Stimulated activated CD8-positive, alpha-beta memory T cell treated with anti-CD3 and anti-CD28 coated beads, Interleukin-15, amount 100 ng/mL, for 1 hour (primary cell): ENCODE results near the gene NOP10.
A peak's percentile ranks its signal among the peaks of the same experiment; 100 is the strongest.
"Not testable (repeated sequence)": the region's sequence is repeated elsewhere in the genome, so short reads cannot be mapped to it uniquely, and the experiment has no call there.

ENCODE experiments used
- DNase-seq: peaks from one replicate; pipeline ENCODE4 v3.0.0-alpha.2; 2020; ENCODE audit warnings: low read depth

The NOP10 gene

DNA sequence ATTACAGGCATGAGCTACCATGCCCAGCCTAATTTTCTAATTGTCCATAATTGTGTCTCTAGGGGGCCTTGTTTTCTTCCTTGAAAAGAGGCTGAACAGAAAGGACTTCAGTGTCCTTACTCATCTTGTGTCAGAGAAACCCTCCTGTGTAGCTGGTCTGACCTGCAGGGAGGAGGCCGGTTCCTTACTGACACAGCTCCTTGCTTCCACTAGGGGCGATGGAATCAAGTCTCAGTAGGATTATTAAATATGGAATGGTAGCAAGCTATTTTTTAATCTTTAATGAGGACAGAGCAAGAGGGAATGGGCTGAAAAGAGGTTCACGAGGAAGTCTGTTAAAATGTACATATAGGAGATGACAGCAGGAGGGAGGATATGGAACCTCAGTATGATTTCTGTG is 15.4 kb upstream of the NOP10 start:
- DNase-seq: no peak

DNA sequence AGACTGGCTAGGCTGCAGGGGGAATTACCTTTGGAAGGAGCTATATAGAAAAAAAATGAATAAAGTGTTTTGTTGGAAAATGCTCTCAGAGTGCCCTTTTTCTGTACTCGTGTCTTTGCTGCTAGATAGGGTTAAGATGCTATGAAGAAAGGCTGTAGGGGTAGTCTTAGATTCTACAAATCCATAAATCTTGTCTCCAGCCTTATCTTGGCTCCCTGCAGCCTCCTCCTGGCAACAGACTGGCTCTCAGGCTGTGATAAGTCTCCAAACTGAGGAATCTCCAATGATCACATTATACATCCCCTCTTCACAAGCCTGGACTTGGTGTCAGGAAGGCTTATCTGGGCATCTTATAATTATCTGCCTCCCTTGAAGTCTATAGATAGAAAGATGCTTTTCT is 14.7 kb upstream of the NOP10 start:
- no peak for DNase-seq

DNA sequence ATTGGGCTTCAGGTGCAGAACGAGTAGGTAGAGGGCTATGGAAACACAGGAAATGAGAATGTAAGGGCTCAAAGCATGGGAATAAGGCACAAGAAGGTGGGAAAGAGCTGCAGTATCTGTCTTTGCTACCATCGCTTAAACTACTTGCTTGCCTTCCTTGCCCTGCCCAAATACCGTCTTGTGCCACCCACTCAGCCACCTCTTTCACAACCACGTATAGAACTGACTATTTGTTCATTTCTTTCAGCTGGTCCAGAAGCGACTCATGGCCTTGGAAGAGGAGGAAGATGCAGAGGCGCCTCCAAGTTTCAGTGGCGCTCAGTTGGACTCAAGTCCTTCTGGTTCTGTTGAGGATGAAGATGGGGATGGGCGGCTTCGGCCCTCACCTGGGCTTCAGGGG is 12.3 kb upstream of the NOP10 start:
- no peak for DNase-seq

DNA sequence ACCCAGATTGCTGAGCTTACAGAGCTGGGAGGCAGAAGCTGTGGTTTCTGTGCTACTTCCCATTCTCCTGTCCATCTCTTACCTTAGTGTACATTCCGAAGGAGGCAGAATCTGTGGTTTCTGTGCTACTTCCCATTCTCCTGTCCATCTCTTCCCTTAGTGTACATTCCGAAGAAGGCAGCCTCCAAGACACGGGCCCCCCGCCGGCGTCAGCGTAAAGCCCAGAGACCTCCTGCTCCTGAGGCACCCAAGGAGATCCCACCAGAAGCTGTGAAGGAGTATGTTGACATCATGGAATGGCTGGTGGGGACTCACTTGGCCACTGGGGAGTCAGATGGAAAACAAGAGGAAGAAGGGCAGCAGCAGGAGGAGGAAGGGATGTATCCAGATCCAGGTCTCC is 11.3 kb upstream of the NOP10 start:
- no peak for DNase-seq

DNA sequence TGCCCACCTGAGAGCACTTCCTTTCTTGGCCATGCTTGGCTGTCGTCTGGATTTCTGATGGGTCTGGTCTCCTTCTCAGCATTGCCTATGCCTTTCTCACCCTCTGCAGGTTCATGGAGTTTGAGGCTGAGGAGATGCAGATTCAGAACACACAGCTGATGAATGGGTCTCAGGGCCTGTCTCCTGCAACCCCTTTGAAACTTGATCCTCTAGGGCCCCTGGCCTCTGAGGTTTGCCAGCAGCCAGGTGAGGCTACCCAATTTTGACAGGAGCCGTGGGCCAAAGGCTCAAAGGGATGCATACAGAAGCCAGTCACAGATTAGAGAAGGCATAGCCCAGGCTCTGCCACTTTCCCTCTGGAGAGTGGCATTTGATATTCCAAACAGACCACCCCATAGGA is 10.7 kb upstream of the NOP10 start:
- no peak for DNase-seq

DNA sequence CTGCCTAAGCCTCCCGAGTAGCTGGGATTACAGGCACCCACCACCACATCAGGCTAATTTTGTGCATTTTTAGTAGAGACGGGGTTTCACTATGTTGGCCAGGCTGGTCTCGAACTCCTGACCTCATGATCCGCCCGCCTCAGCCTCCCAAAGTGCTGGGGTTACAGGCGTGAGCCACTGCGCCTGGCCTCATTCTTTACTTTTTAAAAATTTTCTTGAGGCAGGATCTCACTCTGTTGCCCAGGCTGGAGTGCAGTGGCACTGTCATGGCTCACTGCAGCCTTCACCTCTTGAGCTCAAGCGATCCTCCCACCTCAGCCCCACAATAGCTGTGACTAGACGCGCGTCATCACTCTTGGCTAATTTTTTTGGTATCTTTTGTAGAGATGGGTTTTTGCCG is 10.1 kb upstream of the NOP10 start:
- not testable (repeated sequence) for DNase-seq

DNA sequence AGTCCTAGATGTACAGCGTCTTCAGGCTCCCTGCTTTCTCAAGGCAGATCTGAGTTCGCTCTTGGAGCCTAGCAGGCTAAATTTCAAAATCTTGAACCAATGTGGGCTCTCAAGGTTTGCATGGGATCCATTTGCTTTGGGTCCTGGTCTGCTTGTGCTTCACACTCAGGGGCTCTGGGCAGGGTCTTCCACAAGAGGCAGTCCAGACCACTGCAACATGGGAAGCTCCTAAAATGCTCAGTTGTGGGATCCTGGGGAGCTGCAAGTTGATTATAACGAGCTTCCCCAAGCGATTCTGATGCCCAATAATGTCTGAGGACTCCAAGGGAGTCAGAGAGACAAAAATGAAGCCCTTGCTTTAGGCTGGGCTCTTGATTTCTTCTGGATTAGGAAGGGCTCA is 6.8 kb upstream of the NOP10 start:
- no peak for DNase-seq

DNA sequence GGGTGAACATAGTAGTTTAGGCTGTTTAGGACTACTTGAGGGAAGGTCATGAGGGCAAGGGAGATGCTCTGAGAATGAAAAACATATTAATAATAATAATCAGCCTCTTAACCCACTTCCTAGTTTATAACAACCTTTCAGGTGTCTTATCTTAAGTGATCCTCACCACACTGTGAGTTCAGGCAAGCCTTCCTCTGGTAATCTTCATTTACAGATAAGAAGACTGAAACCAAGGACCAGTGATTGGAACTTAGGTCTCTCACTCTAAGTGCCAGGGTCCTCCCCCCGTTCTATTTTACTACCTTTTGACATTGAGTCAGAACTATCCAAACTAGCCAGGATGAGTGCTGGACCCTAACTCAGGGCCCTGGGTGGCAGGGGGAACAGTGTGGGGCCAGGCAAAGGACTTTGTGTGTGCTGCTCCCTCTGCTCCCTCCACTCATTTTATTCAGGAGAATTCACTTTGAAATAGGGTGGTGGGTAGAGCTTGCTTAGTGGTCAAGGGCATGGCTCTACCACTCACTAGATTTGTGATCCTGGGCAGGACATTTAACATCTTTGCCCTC is 5.9 kb upstream of the NOP10 start:
- DNase-seq: no peak

DNA sequence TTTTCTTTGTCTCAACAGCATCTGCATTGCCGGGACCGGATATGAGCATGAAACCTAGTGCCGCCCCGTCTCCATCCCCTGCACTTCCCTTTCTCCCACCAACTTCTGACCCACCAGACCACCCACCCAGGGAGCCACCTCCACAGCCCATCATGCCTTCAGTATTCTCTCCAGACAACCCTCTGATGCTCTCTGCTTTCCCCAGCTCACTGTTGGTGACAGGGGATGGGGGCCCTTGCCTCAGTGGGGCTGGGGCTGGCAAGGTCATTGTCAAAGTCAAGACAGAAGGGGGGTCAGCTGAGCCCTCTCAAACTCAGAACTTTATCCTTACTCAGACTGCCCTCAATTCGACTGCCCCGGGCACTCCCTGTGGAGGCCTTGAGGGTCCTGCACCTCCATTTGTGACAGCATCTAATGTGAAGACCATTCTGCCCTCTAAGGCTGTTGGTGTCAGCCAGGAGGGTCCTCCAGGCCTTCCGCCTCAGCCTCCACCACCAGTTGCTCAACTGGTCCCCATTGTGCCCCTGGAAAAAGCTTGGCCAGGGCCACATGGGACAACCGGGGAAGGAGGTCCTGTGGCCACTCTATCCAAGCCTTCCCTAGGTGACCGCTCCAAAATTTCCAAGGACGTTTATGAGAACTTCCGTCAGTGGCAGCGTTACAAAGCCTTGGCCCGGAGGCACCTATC is 5.2 kb upstream of the NOP10 start:
- DNase-seq: no peak

DNA sequence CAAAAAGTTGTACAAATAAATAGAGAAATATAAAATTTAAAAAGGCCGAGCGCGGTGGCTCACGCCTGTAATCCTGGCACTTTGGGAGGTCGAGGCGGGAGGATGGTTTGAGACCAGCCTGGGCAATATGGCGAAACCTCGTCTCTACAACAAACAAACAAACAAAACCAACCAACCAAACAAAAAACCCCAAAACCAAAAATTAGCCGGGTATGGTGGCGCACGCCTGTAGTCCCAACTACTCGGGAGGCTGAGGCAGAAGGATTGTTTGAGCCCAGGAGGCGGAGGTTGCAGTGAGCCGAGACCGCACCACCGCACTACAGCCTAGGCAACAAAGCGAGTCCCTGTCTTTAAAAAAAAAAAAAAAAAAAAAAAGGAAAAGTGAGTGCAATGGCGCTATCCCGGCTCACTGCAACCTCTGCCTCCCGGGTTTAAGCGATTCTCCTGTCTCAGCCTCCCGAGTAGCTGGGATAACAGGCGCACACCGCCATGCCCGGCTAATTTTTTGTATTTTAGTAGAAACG is 661 bp downstream of the NOP10 start:
- not testable (repeated sequence) for DNase-seq

DNA sequence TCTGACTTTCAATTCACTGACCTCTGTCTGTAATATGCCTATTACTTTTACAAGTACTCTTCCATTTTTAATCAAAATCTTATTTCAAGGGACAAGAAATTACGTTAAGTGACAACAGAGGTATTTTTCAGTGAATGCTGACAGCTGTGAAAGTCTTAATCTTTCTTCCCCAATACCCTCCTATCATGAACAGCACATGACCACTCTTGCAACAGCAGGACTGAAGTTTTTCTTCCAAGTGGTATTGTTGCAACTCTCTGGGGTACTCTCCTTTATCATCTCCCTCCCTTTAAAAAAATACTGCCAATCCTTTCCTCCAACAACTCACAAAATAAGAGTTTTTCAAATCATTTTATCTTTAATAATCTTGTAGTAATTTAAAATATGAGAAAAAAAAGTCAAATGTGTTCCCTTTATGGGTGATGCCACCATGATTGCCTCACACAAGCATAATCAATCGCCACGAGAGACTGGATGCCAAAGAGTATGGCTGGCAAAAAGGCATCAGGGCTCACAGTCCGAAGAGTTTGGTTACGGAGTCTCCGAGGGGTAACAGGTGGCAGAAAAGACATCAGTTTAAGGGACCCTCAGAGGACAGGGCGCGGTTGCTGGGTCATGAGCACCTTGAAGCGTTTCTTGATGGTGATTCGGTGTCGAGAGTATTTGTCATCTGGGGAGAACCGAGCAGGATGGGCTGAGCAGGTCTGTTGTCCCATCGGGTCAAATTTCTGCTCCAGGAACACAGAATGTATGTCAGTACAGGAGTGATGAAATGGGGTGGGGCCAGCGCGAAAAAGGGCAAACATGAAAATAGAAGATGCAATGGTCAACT is 1.3 kb downstream of the NOP10 start:
- no peak for DNase-seq

DNA sequence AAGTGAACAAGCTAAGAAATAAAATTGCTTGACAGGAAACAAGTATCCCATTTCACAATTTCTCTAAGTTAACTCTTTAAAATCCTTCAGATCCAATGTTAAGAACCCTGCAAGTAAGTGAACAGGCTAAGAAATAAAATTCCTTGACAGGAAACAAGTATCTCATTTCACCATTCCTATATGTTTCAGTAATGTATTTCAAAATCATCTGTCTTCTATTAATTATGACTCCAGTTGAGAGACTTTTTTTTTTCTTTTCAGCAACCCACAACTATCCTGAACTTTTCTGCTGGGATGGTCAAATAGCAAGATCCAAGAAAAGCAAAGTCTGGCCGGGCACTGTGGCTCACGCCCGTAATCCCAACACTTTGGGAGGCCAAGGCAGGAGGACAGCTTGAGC is 3.0 kb downstream of the NOP10 start:
- no peak for DNase-seq

DNA sequence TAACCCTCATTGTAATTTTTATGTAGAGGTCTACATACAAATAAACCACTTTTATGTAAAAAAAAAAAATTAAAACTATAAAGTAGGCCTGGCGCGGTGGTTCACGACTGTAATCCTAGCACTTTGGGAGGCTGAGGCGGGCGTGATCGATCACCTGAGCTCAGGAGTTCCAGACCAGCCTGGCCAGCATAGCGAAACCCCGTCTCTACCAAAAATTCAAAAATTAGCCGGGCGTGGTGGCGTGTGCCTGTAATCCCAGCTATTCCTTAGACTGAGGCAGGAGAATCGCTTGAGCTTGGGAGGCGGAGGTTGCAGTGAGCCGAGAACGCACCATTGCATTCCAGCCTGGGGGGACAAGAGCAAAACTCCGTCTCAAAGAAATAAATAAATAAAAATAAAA is 4.6 kb downstream of the NOP10 start:
- DNase-seq: no peak

DNA sequence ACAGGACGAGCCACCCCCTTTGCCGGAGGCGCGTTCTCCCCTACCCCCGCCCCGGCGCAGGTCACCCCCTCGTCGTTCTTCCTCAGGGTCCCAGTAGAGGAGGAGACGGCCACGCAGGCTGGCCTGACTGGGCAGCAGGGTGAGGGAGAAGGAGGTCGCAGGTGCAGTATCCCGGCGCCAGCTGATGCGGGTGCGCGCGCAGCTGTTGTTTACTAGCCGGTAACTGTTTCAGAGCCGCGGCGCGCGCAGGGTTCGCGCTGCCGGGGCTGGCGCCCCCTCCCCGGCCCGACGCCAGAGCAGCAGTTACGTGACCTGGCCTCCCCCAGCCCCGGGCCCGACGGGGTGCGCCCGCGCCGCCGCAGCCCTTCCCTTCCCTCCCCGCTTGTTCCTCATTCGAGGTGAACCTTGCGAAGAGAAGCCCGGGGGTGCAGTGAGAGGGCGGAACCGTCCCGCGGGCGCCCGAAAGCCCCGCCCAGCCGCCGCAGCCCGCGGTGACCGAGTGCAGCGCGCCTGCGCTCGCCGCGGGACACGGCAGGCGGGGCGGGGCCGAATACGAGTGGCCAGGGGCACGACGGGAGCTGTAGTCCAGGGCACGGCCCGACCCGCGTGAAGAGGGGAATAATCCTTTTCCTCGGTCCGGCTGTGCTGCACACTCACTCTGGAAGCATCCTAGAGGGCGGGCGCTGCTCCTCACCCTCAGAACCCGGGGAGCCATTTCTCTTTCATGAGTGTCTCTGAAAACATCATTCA is 5.2 kb downstream of the NOP10 start, which contains the start of gene SLC12A6:
TSS of gene SLC12A6 (minus strand) at position 225 of the 750 bp plus-strand sequence. CDS start 1,101 bp downstream, outside the sequence.
- peak; percentile 74 for DNase-seq

DNA sequence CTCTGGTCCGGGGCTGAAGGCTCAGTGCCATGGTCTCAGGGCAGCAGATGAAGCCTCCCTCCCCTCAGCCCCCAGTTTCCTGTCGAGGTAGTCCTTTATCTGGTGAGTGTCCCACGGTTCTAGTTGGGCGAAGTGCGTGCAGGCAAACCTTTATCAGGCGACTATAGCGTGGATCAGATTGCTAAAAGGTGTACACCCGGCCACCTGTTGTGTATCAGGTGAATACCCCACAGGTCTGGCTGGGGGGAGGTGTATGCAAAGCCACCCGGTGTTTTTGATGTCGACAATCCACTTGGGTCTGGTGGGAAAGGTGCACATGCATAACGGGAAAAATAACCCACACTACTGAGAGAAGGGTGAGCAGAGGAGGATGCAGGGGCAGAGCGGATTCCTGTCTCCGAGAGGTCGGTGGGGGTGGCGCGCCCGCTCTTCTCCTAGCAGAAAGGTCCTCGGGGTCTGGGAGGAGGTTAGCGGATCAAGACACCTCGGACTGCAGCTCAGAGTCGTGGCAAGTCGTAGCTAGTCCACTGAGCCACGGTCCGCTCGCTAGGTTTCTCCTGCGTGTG is 5.9 kb downstream of the NOP10 start:
- no peak for DNase-seq

DNA sequence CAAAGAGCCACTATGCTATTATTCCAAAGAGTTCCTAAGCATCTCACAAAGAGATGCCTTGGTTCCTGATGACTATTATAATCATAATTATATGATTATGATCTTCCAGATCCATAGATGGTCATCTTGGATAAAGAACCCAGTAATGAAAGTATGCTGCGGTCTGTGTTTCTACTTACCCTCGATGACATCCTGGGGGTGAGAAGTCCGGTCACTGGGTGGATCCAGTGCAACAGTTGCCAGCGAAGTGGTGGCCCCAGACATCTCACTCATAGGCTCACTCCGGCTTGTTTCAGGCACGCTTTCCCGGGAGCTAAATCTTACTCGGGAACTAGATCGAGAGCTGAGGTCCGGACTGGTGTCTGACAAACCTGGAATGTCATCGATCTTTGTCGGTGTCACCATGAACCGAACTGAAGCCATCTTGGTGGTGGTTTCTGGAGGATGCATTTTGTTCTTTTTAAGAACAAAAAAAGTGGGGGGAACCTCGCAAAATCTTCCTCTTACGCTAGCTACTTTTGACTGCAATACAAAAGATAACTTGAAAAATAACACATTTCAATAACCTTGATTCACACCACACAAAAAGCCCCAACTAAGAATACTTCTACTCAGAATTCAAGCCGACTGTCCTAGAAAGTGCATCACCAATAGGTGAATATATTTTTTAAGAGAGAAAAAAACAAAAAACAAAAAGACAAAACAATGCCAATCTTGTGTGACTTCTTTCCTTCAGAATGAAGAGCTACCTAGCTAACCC is 6.5 kb downstream of the NOP10 start:
- DNase-seq: no peak

DNA sequence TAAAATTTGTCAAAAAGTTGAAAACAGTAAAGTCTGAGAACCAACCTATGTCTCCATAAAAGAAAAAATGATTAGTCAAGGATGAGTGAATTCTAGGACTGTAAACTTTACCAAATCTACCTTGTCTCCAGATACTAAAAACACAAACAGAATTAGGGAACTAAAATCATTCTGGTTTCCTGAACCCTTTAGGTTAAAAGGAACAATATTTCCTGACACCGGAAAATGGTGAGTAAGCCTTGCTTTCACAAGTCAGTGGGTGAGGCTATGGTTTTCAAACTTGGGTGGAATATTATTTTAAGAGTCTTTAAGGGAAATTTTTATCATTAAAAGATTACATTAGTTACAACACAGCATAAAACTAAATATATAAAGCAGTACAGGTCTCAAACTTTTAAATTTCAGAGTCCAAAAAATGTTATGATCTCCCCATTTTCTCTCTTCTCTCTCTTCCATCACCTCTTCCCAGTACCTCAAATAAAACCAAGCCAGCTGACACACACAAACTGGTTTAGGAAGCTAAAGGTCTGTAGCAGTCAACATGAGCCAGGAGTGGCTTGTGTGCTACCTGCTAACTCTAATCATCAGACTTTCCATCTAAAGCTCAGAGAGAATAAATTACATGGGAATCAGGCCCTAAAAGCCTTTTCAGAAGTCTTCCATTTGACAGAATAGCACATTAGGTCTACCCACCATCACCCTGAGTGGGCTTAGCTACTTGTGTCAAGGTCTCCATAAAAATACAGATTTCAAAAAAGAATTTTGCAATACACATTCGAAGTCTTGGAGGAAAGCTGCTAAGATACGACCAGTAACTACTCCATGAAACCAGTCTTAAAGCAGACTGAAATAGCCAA is 7.5 kb downstream of the NOP10 start:
- DNase-seq: no peak

DNA sequence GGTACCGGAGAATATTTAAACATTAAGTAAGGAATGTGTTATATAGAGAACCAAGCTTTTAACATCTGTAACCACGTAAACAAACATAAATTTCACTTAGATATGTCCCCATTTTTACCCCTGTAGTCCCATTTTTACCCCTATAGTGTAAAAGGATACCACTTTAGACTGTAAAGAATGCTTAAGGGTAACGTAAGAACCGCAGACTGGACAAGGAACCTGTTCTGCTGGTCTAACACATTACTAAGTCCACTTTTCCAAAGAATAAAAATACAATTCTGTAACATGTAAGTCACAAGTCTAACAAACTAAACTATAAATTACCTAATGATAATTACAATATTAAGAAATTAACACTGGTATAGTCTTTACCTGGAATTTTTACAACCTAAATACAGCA is 8.3 kb downstream of the NOP10 start:
- no peak for DNase-seq

DNA sequence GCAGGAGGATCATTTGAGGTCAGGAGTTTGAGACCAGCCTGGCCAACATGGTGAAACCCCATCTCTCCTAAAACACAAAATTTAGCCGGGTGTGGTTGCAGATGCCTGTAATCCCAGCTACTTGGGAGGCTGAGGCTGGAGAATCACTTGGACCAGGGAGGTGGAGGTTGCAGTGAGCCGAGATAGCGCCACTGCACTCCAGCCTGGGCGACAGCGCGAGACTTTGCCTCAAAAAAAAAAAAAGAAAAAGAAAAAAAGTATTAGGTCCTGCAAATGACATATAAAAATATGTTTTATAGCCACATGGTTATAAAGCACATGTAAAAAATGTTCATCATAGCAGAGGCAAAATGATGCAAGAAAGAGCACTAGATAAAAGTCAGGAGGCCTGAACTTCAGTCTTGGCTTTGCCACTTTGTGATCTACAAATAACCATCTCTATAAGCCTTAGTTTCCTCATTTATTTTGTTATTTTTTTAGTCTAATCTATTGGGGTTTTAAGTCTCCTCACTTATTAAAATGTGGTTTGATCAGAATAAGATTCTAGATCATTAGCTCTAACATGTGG is 10.3 kb downstream of the NOP10 start:
- DNase-seq: no peak

DNA sequence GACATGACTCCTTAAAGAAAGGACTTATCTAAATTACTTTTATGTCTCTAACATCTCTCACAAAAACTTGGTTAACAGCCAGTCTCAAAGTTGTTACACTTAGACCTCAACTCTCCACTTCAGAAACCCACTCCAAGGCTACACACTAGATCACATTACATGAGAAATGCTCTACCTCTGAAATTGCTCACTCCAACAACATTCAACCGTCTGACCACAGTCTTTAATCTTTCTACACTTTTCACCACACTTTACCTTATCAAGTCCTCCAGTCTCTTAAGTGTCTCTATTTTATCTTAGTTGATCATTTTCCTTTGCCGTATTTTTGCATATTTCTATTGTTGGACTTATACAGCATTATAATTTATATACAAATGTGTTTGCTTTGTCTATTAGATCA is 11.1 kb downstream of the NOP10 start:
- DNase-seq: no peak
